NCI-H82 treated with DMSO at 0.1 percent for 48 hours (cell line): Measurements from ENCODE around the gene CNTN5.

Experiments used
- DNase-seq: peaks from one replicate; lab custom pipeline; 2025; ENCODE audit not compliant: unreplicated experiment; lab: John Stamatoyannopoulos, UW

CNTN5 gene

DNA sequence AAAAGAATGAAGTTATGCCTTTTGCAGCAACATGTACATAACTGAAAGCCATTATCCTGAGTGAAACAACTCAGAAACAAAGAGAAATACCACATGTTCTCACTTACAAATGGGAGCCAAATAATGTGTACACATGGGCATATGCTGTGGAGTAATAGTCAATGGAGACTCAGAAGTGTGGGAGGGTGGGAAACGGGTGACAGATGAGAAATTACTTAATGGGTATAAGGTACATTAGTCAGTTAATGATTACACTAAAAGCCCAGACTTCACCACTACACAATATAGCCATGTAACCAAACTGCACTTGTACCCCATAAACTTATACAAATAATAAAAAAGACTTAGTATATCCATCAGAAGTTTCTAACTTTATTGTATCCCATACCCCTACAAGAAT is 992.3 kb downstream of the CNTN5 start:
- DNase-seq = no peak

DNA sequence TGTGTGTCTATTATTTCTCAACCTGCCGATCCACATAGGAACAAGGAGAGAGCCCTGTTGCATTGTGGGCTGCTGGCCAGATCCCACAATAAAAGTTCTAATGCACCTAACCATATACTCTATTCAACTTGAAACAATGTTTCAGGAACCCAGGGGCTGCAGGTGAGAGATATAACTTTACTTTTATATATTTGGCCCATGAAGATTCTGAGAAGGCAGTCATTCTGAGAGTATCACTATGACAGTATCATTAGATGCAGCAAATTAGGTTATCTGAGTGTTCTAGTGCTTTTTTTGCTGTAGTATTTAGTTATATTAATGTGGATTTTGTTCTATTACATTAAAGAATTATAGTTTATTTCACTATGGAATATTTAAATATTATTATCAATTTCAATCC is 1011.2 kb downstream of the CNTN5 start:
- DNase-seq = no peak

DNA sequence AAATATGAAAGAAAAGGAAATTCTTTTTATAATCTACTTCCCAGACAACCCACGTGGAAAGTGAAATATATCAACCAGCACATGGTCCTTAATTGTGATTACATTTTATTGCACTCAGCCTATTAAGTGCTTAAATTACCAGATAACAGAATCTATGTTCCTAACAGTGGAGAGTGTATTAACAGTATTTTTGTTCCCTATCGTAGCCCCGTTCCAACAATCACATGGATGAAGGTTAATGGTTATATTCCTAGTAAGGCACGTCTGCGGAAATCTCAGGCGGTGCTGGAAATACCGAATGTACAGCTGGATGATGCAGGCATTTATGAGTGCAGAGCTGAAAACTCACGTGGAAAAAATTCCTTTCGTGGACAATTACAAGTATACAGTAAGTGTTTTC is 1040.3 kb downstream of the CNTN5 start:
- DNase-seq = no peak

DNA sequence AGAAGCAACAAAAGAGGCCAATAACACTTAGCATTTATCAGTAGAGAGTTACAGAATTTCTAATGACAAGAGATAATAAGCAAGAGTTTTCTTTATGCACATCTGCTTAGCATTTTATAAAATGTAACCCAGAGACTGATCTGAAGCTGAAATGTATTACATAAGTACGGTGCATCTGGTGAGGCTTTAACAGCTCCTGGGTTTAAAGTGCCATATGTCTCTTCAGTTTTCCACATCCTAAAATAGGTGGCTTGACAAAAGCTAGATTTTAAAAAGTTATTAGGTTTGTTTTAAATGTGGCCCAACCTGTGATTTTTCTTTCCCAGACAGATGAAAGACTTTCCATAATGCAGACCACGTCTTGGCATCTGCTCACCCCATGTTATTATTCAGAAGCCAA is 1045.7 kb downstream of the CNTN5 start:
- DNase-seq = peak; percentile 12

DNA sequence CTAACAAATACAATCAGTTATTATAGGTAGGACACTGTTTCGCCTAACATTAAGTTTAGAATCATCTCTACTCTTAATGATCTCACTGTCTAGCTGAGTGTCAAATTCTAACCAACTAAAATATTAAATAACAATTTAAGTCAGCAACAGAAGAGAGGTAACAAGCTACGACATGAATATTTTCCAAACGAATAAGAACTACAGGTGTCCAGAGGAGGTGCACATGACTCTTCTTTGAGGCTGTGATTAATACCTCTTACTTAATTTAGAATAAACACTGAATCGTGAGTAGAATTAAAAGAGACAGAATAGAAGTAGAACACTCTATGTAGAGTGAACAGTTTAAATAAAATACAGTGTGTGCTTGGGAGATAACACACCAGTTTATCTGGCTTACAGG is 1047.4 kb downstream of the CNTN5 start:
- DNase-seq = no peak

DNA sequence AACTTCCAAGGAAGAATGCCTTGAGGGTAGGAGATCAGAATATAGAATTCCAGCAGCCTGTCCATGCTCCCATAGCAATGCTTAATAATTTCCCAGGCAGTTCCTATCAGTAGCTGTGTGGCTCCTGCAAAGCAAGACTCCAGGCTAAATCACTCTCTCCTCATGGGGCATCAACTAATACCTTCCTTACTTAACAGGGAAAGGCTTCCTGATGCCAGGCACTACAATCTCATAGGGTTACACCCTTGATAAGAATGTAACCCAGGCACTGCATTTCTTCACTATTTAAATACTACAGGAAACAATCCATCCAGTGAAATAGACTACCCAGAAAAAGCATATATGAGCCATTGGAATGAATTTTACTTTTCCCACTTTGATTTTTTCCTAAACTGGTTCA is 1051.4 kb downstream of the CNTN5 start:
- DNase-seq = no peak

DNA sequence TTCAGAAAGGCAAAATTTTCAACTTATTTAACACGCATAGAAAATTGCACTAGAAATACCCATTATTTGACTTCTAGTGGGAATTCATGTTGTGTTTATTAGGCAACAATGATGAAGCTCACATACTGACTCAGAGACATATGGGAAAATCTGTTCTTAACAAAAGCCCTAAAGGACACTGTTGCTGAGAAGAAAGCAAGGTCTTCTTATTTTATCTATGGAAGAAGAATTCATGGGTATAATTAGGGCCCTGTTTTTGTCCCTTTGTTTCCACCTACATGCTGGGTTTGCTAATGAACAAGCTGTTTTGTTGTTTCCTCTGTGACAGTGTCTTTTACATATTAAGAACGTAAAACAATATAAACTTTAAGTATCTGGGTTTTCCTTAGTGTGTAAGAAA is 1059.6 kb downstream of the CNTN5 start:
- DNase-seq = no peak

DNA sequence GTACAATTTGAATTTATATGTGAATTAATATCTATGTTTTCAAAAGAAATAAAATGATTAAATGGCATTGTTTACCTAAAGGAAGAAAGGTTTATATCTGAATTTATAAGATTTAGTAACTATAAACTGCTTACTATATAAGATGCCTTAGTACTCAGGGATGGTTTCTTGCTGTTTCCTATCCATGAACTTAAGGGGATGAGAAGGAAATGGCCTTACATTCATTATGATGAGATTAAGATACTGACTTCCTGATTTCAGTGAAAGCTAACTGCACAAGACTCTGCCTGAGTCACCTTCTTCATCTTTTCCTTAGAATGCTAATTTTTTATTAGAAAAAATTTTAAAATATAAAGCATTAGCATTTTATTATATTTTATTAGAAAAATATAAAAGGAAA is 1060.1 kb downstream of the CNTN5 start:
- DNase-seq = no peak

DNA sequence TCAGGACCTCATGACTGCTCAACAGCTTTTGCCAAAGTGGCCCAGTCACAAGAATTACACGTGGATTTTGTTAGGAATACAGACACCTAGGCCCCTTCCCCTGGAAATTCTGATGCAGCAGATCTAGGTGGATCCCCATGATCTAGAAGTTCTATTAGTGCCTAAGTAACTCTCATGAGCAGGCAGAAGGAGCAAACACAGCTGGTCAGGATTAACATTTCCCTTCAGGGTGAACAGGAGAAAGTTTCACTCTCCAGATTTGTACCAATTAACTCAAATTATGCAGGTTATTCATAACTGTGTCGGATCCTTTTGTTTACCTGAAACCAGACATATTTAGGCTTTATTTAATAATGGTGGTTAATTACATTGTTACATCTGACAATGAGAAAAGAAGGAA is 1072.9 kb downstream of the CNTN5 start:
- no peak for DNase-seq

DNA sequence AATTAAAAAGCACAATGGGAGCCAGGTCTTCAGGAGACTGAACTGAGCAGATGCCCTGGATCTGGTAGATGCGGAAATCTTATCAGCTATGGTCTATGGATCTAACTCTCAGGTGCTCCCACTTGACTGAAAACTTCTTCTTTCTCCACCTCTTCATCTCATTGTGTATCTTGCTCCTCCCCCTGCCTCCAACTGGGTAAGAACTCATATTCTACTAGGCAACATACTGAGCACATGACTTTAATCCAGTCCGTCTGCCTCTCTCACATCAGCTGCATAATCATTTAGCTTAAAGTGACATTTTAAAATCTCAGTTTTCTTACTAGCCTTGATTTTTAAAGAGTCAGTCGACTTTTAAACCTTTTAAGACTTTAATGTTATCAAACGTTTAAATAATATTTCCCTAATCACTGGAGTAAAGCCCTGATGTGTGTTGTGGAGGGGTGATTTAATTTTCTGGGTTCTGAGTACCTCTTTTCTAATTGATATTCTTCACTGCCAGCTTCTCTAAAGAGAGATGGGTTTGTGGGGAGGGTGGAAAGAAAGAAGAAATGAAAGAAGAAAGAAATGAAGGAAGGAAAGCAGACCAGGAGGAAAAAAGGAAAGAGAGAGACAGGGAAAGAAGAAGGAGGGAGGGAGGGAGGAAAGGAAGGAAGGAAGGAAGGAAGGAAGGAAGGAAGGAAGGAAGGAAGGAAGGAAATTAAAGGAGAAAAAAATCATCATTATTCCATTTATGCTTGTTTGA is 1073.5 kb downstream of the CNTN5 start:
- DNase-seq = no peak

DNA sequence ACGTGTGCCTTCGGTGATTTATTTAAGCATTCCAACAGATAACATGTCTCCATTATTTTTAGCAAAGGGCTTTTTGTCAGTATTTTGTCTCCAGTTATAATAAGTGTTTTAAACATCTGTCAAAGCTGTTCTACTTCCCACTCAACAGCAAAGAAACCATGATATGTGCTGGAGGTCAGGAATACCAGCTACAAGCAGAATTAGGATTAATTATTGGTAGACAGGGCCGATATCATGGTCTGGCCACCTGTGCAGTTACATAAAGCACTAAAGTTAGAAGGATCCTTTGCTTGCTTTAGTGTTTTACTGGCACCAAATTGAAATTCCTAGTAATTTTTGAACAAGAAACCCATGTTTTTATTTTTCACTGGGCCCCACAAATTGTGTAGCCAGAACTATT is 1075.1 kb downstream of the CNTN5 start:
- no peak for DNase-seq

DNA sequence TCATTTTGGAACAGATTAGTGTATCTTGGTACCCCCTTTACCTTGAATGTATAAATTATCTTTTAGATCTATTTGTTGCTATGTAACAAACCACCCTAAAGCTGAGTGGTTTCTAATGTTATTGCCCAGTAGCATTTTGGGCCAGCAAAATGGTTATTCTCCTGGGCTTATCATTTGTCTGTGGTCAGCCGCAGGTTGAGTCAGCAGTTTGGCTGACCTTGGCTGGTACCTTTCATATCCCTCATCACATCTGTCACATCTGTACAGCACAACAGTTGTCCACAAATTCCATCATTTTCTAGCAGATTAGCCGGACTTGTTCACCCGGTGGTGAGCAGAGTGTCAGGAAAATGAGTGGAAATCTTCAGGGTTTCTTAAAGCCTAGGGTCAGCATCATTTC is 1077.8 kb downstream of the CNTN5 start:
- DNase-seq = no peak

DNA sequence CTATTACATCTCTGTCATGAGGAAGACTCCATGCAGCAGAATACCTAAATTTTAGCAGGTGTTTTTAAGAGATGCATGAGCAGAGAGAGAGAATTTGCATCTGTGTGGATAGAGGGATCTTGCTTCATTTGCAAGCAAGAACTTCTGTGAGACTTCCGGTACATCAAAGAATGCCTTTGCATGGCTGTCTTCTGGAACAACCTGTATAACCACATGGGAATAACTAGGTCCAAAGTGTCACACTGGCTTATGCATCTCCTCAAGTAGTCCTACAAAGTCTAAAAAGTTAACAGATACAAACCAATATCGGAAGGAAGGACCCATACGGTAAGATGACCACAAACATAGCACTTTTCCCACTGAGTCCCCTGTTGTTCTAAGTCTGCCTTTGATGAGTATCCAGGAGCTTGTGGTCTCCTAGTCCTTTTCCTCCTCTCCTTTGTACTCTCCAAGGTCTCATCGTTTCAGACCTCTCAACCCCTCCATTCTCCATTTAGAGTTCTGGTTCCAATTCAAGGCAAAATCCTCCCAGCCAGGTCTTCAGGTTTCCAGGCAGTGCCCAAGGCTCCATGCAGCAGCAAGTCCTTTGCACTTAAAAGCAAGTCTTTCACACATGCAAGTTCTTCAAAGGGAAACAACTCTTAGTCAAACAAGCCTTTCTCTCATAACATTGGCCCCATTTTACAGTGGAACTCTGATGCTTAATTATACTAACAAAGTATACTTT is 1084.7 kb downstream of the CNTN5 start:
- DNase-seq = no peak

DNA sequence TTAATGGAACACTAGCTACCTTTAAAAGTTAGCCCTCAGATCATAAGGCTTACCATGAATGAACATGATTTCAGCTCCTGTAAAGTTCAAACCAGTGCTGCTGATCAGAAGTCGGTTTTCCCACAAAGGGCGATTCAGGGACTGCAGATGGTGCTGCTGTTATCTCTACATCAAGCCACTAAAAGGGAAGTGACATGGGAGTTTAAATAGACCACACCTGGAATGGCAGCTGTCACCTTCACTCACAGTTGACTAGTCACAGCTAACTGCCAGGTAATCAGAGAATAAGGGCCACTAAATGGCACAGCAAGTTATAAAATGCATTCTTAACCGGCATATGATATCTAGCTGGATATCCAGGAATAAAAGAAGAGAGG is 1085.2 kb downstream of the CNTN5 start:
- DNase-seq = no peak

DNA sequence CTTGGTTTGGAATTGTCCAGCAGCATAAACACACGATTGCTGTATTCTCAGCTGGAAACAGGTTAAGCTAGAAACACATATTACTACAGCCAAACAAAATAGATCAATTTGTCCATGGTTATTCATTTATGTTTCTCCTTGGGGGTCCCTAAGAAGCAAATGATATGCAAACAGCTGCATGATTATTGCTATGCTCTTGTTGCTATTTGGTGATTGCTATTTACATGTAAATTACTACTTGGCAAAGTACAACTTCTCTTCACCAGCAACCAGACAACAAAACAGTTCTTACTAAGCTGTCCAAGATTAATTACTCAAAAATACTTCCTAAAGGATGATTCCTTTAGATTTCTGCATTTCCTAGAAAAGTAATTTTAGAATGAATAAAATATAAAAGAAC is 1098.4 kb downstream of the CNTN5 start:
- DNase-seq = no peak

DNA sequence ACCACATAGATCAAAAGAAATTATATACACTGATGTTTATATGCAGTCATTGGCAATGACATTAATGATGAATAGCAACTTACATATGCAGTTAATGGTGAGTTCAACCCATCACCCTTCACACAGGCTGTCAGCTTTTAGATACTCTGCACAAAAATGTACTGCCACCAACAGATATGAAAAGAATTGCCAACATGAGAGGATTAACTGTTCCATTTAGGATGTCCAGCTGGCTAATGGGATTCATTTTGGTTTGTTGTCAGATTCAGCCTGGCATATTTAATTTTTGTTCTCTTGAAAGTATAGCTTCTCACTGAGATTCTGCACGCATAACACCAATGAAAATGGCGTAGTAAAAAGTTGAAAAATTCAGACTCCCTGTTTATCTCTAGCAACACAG is 1112.4 kb downstream of the CNTN5 start:
- peak; percentile 11 for DNase-seq

DNA sequence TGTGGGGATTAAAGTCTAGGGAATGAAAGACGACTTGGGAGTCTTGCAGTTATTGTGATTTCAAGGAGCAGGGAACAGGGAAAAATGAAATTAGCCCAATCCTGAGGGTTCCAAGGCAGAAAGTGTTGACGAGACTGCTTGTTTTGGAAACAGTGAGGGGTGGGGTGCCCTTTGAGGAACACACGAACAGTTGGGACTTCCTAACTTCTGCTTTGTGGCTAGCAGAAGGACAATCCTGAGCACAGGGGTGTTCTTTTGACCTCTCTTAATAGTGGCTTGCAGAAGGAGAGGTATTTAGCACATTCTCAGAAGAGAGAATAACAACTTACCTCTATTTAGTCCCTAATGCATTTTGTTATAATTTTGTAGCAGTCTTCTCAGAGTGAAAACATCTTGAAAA is 1120.5 kb downstream of the CNTN5 start:
- DNase-seq = no peak

DNA sequence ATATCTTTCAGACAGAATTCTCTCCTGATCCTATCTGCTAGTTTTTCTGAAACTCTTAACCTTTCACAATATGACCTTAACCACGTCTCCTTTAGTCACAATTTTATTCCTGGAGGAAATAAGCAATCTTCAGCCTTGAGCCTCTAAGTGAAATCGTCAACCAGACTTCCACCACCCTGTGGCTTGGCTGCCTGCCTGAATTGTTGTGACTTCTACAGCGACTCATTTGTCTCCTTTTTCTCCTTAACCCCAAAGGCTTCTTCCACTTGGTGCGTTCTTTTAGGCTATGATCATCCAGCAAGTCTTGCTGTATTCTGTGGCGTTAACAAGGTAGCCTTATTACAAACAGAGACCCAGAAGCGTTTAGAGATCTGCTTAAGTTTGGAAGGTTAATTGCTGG is 1131.2 kb downstream of the CNTN5 start:
- no peak for DNase-seq

DNA sequence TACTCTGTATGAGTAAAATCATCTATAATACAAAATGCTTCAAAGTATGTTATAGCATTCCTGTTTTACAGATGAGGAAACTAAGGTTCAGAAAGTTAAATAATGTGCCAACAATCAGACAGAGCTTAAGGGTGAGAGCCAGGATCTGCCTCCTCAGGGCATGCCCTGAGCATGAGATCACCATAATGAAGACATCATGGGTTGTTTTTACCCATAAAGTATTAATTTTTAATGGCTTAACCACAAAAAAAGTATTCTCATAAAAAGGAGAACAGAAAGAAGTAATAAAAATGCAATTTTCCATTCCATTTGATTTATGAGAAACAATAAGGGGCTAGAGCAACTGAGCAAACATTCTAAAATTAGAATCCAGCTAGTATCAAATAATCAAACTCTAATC is 1132.0 kb downstream of the CNTN5 start:
- DNase-seq = no peak

DNA sequence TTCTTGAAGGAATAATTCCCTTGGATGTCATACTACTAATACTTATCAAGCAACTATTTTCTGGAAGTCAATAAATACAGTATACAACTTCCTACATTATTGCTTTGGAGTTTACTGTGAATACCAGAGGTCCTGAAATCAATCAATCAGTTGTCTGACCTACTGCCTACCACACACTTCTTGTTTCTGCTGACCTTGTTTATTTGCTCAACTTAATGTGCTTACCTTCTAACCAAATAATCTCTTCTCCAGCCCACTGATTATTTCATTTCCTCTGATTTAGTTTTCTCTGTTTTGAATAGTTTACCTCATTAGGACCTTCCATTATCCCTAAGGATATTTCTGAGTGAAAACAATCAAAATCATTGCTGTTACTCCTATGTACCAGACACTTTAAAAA is 1142.7 kb downstream of the CNTN5 start:
- DNase-seq = no peak

DNA sequence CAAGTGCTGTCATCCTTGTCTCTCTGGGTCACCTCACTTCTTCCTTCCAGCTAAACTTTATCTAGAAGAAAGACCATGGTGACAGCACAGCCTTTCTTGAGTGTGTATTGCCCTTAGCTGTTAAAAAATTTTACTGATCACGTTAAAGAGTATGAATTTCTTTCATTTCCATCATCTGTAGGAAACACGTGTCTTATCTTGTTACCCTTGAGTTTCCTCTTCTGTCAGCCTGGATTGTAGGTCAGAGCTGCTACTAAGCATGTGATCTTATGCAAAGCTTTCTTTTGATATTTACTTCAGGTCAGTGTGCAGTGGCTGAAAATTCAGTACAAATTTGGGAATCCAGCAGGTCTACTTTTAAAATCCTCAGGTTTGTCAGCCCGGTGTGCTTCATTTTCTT is 1154.1 kb downstream of the CNTN5 start:
- DNase-seq = no peak

DNA sequence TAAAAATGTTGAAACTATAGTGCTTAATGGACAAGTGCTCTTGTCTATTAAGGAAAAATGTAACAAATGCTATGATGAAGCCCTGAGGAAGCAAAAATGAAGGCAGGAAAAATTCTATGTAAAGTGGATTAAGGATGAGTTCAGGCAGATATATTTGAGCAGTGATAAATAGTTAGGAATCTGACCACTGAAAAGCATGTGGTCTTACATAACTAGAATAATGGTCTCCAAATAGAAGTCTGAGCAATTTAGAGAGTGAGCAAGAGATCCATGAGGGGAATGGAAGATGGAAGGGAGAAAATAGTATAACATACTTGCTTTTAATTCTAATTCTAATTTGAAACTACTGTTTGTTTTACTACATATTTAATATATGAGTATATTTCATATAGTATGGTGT is 1155.7 kb downstream of the CNTN5 start:
- DNase-seq = no peak

DNA sequence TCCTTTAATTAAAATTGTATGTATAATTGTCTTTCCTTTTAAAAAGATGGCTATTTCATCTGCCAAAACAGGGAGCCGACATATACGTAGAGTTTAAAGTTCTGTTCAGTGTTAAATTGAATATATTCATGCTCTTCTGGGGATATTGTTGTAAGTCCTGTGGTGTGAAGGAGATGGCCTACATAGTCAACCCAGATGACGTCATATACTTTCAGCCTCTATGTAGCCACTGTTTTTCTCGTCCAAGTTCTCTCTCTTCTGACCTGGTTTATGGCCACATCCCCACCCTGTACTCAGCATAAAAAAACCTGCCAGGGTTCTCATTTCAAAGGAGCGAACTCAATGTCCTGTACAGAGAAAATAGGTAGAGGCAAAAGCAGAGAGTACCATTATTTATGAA is 1156.9 kb downstream of the CNTN5 start:
- no peak for DNase-seq
